K562 (cell line): Measurements from ENCODE around the gene ADIPOR1. TPM values are rescaled to one million over a fixed set of nuclear protein-coding genes. Genes with fewer than 3 reads are reported as not detected.
A peak's percentile ranks its signal among the peaks of the same experiment; 100 is the strongest.

Experiments
- CBFA2T2 ChIP-seq: fragments of 450-650 bp; conservative IDR thresholded peaks from 2 replicates; pipeline ENCODE4 v1.6.1; 2017; ENCODE audit warnings: mild to moderate bottlenecking
- CBFA2T3 ChIP-seq: fragments of 450-650 bp; IDR thresholded peaks from 2 replicates; pipeline ENCODE4 v1.6.1; 2017
- CCNT2 ChIP-seq: IDR thresholded peaks from 2 replicates; pipeline ENCODE4 v1.6.1; 2011; ENCODE audit warnings: borderline replicate concordance, low read depth, mild to moderate bottlenecking, moderate library complexity, mixed read lengths, low read length; ENCODE audit not compliant: insufficient read length; ENCODE audit errors: extremely low read depth
- CTCFL ChIP-seq: IDR thresholded peaks from 2 replicates; pipeline ENCODE4 v1.6.1; 2011; ENCODE audit warnings: borderline replicate concordance, low read depth, mild to moderate bottlenecking, moderate library complexity, low read length; ENCODE audit not compliant: insufficient read depth, poor library complexity, severe bottlenecking
- DNMT1 ChIP-seq: fragments of 450-650 bp; IDR thresholded peaks from 2 replicates; pipeline ENCODE4 v1.6.1; 2016; ENCODE audit warnings: antibody characterized with exemption, mild to moderate bottlenecking
- FOXM1 ChIP-seq, 2 experiments: fragments of 450-650 bp in 1 of 2; sonication (generic) in 1 of 2; formaldehyde crosslinking in 1 of 2; IDR thresholded peaks; 2 replicates each; pipeline versions ENCODE4 v1.6.1 to v1.9.0; 2017 to 2022; ENCODE audit warnings: low read depth in 2 of 2, mild to moderate bottlenecking in 2 of 2, missing genetic modification reagents in 1 of 2, moderate library complexity in 1 of 2
- FOXP4 ChIP-seq: sonication (generic); formaldehyde crosslinking; IDR thresholded peaks from 2 replicates; pipeline ENCODE4 v1.8.0; 2022; ENCODE audit warnings: mild to moderate bottlenecking, missing genetic modification reagents, borderline replicate concordance
- GABPB2 ChIP-seq: fragments of 250-450 bp; sonication (Bioruptor Pico); conservative IDR thresholded peaks from 2 replicates; pipeline ENCODE4 v1.5.1; 2021; ENCODE audit warnings: mild to moderate bottlenecking
- HMGN3 ChIP-seq: IDR thresholded peaks from 2 replicates; pipeline ENCODE4 v1.6.1; 2011; ENCODE audit warnings: borderline replicate concordance, low read depth, mild to moderate bottlenecking, mixed read lengths, low read length; ENCODE audit not compliant: insufficient read length; ENCODE audit errors: extremely low read depth
- MLLT1 ChIP-seq, 2 experiments: fragments of 450-650 bp; IDR thresholded peaks; 2 replicates each; pipeline ENCODE4 v1.6.1; 2016
- NR3C1 ChIP-seq: sonication (generic); formaldehyde crosslinking; IDR thresholded peaks from 2 replicates; pipeline ENCODE4 v1.8.1; 2022; ENCODE audit warnings: missing genetic modification reagents
- RBM17 ChIP-seq: fragments of 200-400 bp; formaldehyde crosslinking; IDR thresholded peaks from 2 replicates; pipeline ENCODE4 v1.6.1; 2017; ENCODE audit warnings: low read depth, mild to moderate bottlenecking, low read length, borderline replicate concordance
- TARDBP ChIP-seq: fragments of 450-650 bp; IDR thresholded peaks from 2 replicates; pipeline ENCODE4 v1.6.1; 2016
- TEAD4 ChIP-seq, 2 experiments: sonication (generic) in 1 of 2; formaldehyde crosslinking in 1 of 2; IDR thresholded peaks; 2 replicates each; pipeline versions ENCODE4 v1.6.1 to v1.8.0; 2012 to 2022; ENCODE audit warnings: borderline replicate concordance in 1 of 2, inconsistent platforms in 1 of 2, low read length in 1 of 2, mild to moderate bottlenecking in 1 of 2, missing genetic modification reagents in 1 of 2
- ZBTB7A ChIP-seq: IDR thresholded peaks from 2 replicates; pipeline ENCODE4 v1.6.1; 2011; ENCODE audit warnings: low read depth, mild to moderate bottlenecking, low read length, moderate library complexity, borderline replicate concordance; ENCODE audit not compliant: control insufficient read depth
- ZNF589 ChIP-seq: fragments of 200-800 bp; sonication (Bioruptor generic); IDR thresholded peaks from 2 replicates; pipeline ENCODE4 v1.6.1; 2016; ENCODE audit warnings: low read depth, missing genetic modification characterization, missing compliant biosample characterization
- ZNF785 ChIP-seq: fragments of 250-450 bp; sonication (Bioruptor Pico); IDR thresholded peaks from 2 replicates; pipeline ENCODE4 v1.4.0; 2020; ENCODE audit warnings: mild to moderate bottlenecking
- polyA plus RNA-seq, 8 experiments: library from polyadenylated mRNA; depleted of rRNA in 4 of 8; stranded (reverse) in 5 of 8; unstranded in 3 of 8; fragments of >200 nt; fragmentation: Nextera tagmentation in 2 of 8; fragmentation: Illumina TruSeq in 1 of 8; extraction: Ambion mirVana in 2 of 8; extraction: Trizol in 1 of 8; gene quantifications; 2 replicates each; pipeline versions ENCODE4 v1.2.1 to v1.2.3, GENCODE V29; 2011 to 2014; ENCODE audit warnings: inconsistent platforms in 1 of 8, missing spikeins in 1 of 8
- total RNA-seq, 7 experiments: library from RNA; depleted of rRNA in 6 of 7; stranded (reverse); fragments of >200 nt in 6 of 7; fragmentation: Illumina TruSeq in 2 of 7; extraction: Trizol in 2 of 7; gene quantifications; 2 replicates each; pipeline versions ENCODE4 v1.2.1 to v1.2.3, GENCODE V29; 2011 to 2021; ENCODE audit warnings: low replicate concordance in 1 of 7
- TF ChIP-seq, protein P1 (sequence below): fragments of 450-650 bp; conservative IDR thresholded peaks from 2 replicates; pipeline ENCODE4 v1.6.1; 2016; ENCODE audit warnings: missing genetic modification characterization, low read depth, mild to moderate bottlenecking, control low read depth, missing compliant biosample characterization

Gene ADIPOR1
- total and polyA plus RNA-seq, 9 of the 15 experiments (the other 6 are each of a cell fraction or from before 2014, with no cell fraction given): 29.0 to 217 (median 100) TPM

DNA sequence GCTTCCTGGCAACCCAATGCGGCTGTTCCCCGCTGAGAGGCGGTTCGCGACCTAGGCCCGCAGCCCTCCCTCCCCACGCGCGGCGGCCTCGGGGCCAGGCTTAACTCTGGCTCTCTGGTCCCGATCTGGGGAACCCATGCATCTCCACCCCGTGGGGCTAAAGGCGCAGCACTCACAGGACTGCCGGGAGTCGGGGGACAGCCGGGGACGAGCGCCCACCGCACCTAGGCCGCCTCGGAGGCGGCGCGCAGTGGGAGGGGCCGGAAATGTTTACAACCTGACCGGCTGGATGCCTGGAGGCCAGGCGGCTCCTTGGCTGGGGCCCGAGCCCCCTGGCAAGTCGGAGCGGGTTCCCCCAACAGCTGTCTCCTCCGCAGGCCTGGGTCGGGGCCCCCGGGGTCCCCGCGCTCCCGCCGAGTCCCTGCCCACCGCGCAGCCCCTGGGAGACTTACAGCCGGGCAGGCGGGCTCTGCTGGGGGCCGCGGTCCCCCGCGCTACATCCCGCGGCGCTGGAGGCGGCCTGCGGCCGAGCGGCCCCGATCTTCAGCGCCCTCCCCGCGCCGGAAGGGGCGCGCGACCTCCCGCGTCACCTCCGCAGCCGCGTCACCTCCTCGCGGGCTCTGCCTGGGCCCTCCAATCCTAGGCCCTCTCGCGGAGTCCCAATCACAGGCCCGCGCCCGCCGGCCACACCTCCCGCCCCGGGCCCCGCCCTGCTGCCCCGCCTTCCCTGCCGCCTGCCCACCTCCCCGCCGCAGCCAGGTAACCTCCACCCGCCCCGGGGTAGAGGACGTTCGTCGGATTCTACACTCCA, at the start of gene ADIPOR1 (continued):
- TF ChIP-seq FOXM1 (IDR thresholded peaks at IDR 0.05; ENCODE audit: low read depth) (no peak), FOXM1 (CRISPR knock-in tag; IDR thresholded peaks at IDR 0.05; ENCODE audit: low read depth) (peak; percentile 83; the same call in 1 of the 2 replicates), ZNF589 (CRISPR knock-in tag) (no peak), RBM17 (no peak), CBFA2T2 (no peak), CTCFL (peak; percentile 53), GABPB2 (CRISPR knock-in tag) (0 out of 2 replicates have a peak, but pooled peaks have one; percentile 33), NR3C1 (peak; percentile 55; the same call in 1 of the 2 replicates), HMGN3 (peak; percentile 65), CCNT2 (peak; percentile 92), FOXP4 (no peak; the same call in 1 of the 2 replicates), TEAD4 (IDR thresholded peaks at IDR 0.05; ENCODE audit: low read length) (no peak), TEAD4 (CRISPR knock-in tag; IDR thresholded peaks at IDR 0.05; ENCODE audit: borderline replicate concordance) (peak; percentile 16; the same call in 1 of the 2 replicates), DNMT1 (no peak), TARDBP (peak; percentile 71; the same call in 1 of the 2 replicates), CBFA2T3 (no peak), ZBTB7A (peak; percentile 92; the same call in 1 of the 2 replicates), MLLT1 (IDR thresholded peaks at IDR 0.05) (0 out of 4 replicates have a peak, but pooled peaks of 1 of the 2 experiments have one; percentile 26), ZNF785 (no peak)
- TF ChIP-seq, protein P1, sequence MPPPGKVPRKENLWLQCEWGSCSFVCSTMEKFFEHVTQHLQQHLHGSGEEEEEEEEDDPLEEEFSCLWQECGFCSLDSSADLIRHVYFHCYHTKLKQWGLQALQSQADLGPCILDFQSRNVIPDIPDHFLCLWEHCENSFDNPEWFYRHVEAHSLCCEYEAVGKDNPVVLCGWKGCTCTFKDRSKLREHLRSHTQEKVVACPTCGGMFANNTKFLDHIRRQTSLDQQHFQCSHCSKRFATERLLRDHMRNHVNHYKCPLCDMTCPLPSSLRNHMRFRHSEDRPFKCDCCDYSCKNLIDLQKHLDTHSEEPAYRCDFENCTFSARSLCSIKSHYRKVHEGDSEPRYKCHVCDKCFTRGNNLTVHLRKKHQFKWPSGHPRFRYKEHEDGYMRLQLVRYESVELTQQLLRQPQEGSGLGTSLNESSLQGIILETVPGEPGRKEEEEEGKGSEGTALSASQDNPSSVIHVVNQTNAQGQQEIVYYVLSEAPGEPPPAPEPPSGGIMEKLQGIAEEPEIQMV (tag): no peak
